ENCODE results near the gene SLC22A4.

Gene SLC22A4

GRCh38 chr5:132362086-132362485 is 67.9 kb downstream of the SLC22A4 start:
- no peak for TF ChIP-seq CTCF (IDR thresholded peaks at IDR 0.05; ENCODE audit: low read depth, low read length, missing control alignments)
- no peaks in the 10 kb centered on the region for H3K36me3 ChIP-seq (replicated peaks)
- DNase-seq = no peak
- in situ Hi-C loops (cut with HindIII; ENCODE audit: low pct_ligation_motif_present, low sequenced_read_pairs) = no loop called here
- H3K27ac ChIP-seq = no peak overlapping the region
- H3K4me3 ChIP-seq (ENCODE audit: low read depth, low read length) = no peak overlapping the region
- H3K27me3 ChIP-seq (replicated peaks) = no peaks in the 10 kb centered on the region

GRCh38 chr5:132363431-132364112 is 69.4 kb downstream of the SLC22A4 start:
- peak; percentile 95 for DNase-seq
- no peak overlapping the region for H3K4me3 ChIP-seq (ENCODE audit: low read depth, low read length)
- in situ Hi-C loops (cut with HindIII; ENCODE audit: low pct_ligation_motif_present, low sequenced_read_pairs) = no loop called here
- peak overlapping the region; percentile 2 for H3K27ac ChIP-seq
- H3K36me3 ChIP-seq (replicated peaks) = no peaks in the 10 kb centered on the region
- H3K27me3 ChIP-seq (replicated peaks) = no peaks in the 10 kb centered on the region
- TF ChIP-seq CTCF (IDR thresholded peaks at IDR 0.05; ENCODE audit: low read depth, low read length, missing control alignments) = no peak

- Histone ChIP-seq H3K4me3 (ENCODE audit: low read depth, low read length) (no peak overlapping the region), H3K27me3 (replicated peaks) (no peaks in the 10 kb centered on the region), H3K27ac (peak overlapping the region; percentile 36), H3K36me3 (replicated peaks) (no peaks in the 10 kb centered on the region)
- peak; percentile 23 for DNase-seq
- TF ChIP-seq CTCF (IDR thresholded peaks at IDR 0.05; ENCODE audit: low read depth, low read length, missing control alignments) = no peak
- in situ Hi-C loops (cut with HindIII; ENCODE audit: low pct_ligation_motif_present, low sequenced_read_pairs) = no loop called here
These were observed 70.1 kb downstream of the SLC22A4 start for GRCh38 chr5:132364319-132364718.

- no peak for TF ChIP-seq CTCF (IDR thresholded peaks at IDR 0.05; ENCODE audit: low read depth, low read length, missing control alignments)
- peak overlapping the region; percentile 36 for H3K27ac ChIP-seq
- in situ Hi-C loops (cut with HindIII; ENCODE audit: low pct_ligation_motif_present, low sequenced_read_pairs) = no loop called here
These were observed 71.0 kb downstream of the SLC22A4 start for GRCh38 chr5:132365213-132365612.

GRCh38 chr5:132368186-132368585 is 74.0 kb downstream of the SLC22A4 start:
- Histone ChIP-seq H3K27me3 (replicated peaks) (no peaks in the 10 kb centered on the region), H3K27ac (no peak overlapping the region), H3K36me3 (replicated peaks) (no peaks in the 10 kb centered on the region), H3K4me3 (ENCODE audit: low read depth, low read length) (no peak overlapping the region)
- DNase-seq = no peak
- TF ChIP-seq CTCF (IDR thresholded peaks at IDR 0.05; ENCODE audit: low read depth, low read length, missing control alignments) = no peak
- in situ Hi-C loops (cut with HindIII; ENCODE audit: low pct_ligation_motif_present, low sequenced_read_pairs) = no loop called here

More at GRCh38 chr5:132365213-132365612, 71.0 kb downstream of the SLC22A4 start:
- Histone ChIP-seq H3K4me3 (ENCODE audit: low read depth, low read length) (no peak overlapping the region), H3K27me3 (replicated peaks) (no peaks in the 10 kb centered on the region), H3K36me3 (replicated peaks) (no peaks in the 10 kb centered on the region)
- DNase-seq = peak; percentile 83

GRCh38 chr5:132369007-132369473 is 74.8 kb downstream of the SLC22A4 start:
- H3K27ac ChIP-seq = no peak overlapping the region
- H3K4me3 ChIP-seq (ENCODE audit: low read depth, low read length) = peak overlapping the region; percentile 65
- in situ Hi-C loops (cut with HindIII; ENCODE audit: low pct_ligation_motif_present, low sequenced_read_pairs) = no loop called here
- no peak for DNase-seq
- no peaks in the 10 kb centered on the region for H3K27me3 ChIP-seq (replicated peaks)
- no peak for TF ChIP-seq CTCF (IDR thresholded peaks at IDR 0.05; ENCODE audit: low read depth, low read length, missing control alignments)
- no peaks in the 10 kb centered on the region for H3K36me3 ChIP-seq (replicated peaks)
